ENCODE results near the gene FNIP1. TPM values are rescaled to one million over a fixed set of nuclear protein-coding genes. Genes with fewer than 3 reads are reported as not detected.
A peak's percentile ranks its signal among the peaks of the same experiment; 100 is the strongest.

The FNIP1 gene
- total RNA-seq, 1 experiment from 2014 or later: 16.4 TPM

DNA sequence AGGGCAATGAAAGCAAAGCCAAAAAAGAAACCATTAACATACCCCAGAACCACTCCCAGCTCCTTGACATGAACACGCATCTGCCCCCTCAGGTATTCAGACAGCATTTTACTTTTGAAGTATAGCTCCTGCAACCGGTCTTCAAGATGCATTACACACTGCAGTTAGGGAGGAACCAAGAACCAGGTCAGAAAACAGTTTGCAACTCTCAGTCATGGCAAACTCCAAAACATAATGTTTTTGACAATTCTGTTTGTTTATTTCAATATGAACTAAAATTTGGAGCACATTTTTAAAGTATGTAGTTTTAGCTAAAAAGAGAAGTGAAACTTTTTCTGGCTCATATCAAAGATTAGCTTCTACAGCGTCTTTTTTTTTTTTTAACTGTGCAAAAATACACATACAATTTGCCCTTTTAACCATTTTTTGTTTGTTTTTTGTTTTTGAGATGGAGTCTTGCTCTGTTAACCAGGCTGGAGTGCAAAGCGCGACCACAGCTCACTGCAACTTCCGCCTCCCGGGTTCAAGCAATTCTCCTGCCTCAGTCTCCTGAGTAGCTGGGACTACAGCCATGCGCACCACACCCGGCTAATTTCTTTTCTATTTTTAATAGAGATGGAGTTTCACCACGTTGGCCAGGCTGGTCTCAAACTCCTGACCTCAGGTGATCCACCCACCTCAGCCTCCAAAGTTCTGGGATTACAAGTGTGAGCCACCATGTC is 149.6 kb downstream of the FNIP1 start:
- ATAC-seq (no peak), DNase-seq (ENCODE audit: low read depth, low spot score) (no peak)
- Histone ChIP-seq H3K9ac (ENCODE audit: low read length) (no peak overlapping the region), H3K4me2 (ENCODE audit: low read length) (no peak overlapping the region), H3K4me1 (ENCODE audit: control insufficient read depth in 1 of 2, insufficient read depth in 2 of 2, low read length in 2 of 2) (no peaks in the 10 kb centered on the region), H4K20me1 (ENCODE audit: insufficient read depth) (no peaks in the 10 kb centered on the region), H2AFZ (ENCODE audit: low read depth, low read length, poor library complexity, severe bottlenecking) (no peak overlapping the region), H3K27me3 (ENCODE audit: insufficient read depth, low read length) (no peaks in the 10 kb centered on the region), H3K36me3 (ENCODE audit: control insufficient read depth in 1 of 2, insufficient read depth in 2 of 2, low read length in 2 of 2) (no peaks in the 10 kb centered on the region), H3K4me3 (replicated peaks in 1 of 2; ENCODE audit: low read depth in 1 of 2, low read length in 2 of 2) (no peak overlapping the region), H3K79me2 (ENCODE audit: insufficient read depth, low read length) (no peaks in the 10 kb centered on the region), H3K27ac (ENCODE audit: low read depth, low read length) (no peak overlapping the region), H3K9me3 (ENCODE audit: control insufficient read depth in 1 of 2, insufficient read depth in 1 of 2, low read depth in 1 of 2, low read length in 2 of 2) (no peaks in the 10 kb centered on the region), H3K9me2 (ENCODE audit: insufficient read depth) (no peaks in the 10 kb centered on the region)
- ChIA-PET CTCF (interaction anchor here (0.7 kb wide), 2 partner anchors 416 to 689 kb away, joined by 3 read pairs; no protein-coding TSS in a partner anchor), POLR2A (no interaction called here), RAD21 (ENCODE audit: low non-redundant PET in 1 of 2, low total read pairs in 2 of 2, uncharacterized antibody in 2 of 2, unreplicated experiment in 2 of 2) (no interaction called here)
- BruUV-seq (replicated peaks): no TSS peak
- intact Hi-C loops (cut with micrococcal nuclease): no loop called here
- TF ChIP-seq, protein P1, sequence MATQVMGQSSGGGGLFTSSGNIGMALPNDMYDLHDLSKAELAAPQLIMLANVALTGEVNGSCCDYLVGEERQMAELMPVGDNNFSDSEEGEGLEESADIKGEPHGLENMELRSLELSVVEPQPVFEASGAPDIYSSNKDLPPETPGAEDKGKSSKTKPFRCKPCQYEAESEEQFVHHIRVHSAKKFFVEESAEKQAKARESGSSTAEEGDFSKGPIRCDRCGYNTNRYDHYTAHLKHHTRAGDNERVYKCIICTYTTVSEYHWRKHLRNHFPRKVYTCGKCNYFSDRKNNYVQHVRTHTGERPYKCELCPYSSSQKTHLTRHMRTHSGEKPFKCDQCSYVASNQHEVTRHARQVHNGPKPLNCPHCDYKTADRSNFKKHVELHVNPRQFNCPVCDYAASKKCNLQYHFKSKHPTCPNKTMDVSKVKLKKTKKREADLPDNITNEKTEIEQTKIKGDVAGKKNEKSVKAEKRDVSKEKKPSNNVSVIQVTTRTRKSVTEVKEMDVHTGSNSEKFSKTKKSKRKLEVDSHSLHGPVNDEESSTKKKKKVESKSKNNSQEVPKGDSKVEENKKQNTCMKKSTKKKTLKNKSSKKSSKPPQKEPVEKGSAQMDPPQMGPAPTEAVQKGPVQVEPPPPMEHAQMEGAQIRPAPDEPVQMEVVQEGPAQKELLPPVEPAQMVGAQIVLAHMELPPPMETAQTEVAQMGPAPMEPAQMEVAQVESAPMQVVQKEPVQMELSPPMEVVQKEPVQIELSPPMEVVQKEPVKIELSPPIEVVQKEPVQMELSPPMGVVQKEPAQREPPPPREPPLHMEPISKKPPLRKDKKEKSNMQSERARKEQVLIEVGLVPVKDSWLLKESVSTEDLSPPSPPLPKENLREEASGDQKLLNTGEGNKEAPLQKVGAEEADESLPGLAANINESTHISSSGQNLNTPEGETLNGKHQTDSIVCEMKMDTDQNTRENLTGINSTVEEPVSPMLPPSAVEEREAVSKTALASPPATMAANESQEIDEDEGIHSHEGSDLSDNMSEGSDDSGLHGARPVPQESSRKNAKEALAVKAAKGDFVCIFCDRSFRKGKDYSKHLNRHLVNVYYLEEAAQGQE (IDR thresholded peaks at IDR 0.05; ENCODE audit: low read depth): no peak

DNA sequence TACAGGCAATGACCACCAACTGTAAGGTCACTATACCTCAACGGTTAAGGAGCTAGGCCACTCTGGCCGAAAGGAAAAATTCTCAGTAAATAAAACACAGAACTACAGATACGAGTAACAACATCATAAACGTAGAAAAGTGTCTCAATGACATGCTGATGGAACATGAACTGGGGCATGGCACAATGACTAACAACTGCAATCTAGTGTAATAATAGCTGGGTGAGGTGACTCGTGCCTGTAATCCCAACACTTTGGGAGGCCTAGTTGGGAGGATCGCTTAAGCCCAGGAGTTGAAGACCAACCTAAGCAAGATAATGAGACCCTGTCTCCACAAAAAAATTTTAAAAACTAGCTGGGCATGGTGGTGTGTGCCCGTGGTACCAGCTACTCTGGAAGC is 152.0 kb downstream of the FNIP1 start:
- Histone ChIP-seq H3K27me3 (ENCODE audit: insufficient read depth, low read length) (no peaks in the 10 kb centered on the region), H3K9me3 (ENCODE audit: control insufficient read depth in 1 of 2, insufficient read depth in 1 of 2, low read depth in 1 of 2, low read length in 2 of 2) (no peaks in the 10 kb centered on the region), H3K79me2 (ENCODE audit: insufficient read depth, low read length) (no peaks in the 10 kb centered on the region), H3K27ac (ENCODE audit: low read depth, low read length) (no peak overlapping the region), H2AFZ (ENCODE audit: low read depth, low read length, poor library complexity, severe bottlenecking) (no peak overlapping the region), H3K36me3 (ENCODE audit: control insufficient read depth in 1 of 2, insufficient read depth in 2 of 2, low read length in 2 of 2) (no peaks in the 10 kb centered on the region), H3K9ac (ENCODE audit: low read length) (no peak overlapping the region), H3K9me2 (ENCODE audit: insufficient read depth) (no peaks in the 10 kb centered on the region), H3K4me1 (ENCODE audit: control insufficient read depth in 1 of 2, insufficient read depth in 2 of 2, low read length in 2 of 2) (no peaks in the 10 kb centered on the region), H3K4me2 (ENCODE audit: low read length) (no peak overlapping the region), H3K4me3 (replicated peaks in 1 of 2; ENCODE audit: low read depth in 1 of 2, low read length in 2 of 2) (no peak overlapping the region), H4K20me1 (ENCODE audit: insufficient read depth) (no peaks in the 10 kb centered on the region)
- ChIA-PET POLR2A (no interaction called here), RAD21 (ENCODE audit: low non-redundant PET in 1 of 2, low total read pairs in 2 of 2, uncharacterized antibody in 2 of 2, unreplicated experiment in 2 of 2) (no interaction called here), CTCF (no interaction called here)
- ATAC-seq (no peak), DNase-seq (ENCODE audit: low read depth, low spot score) (peak; percentile 34)
- TF ChIP-seq, protein P1 (IDR thresholded peaks at IDR 0.05; ENCODE audit: low read depth): no peak
- TF ChIP-seq, protein P2, sequence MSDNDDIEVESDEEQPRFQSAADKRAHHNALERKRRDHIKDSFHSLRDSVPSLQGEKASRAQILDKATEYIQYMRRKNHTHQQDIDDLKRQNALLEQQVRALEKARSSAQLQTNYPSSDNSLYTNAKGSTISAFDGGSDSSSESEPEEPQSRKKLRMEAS (IDR thresholded peaks at IDR 0.05): 0 out of 2 replicates have a peak, but pooled peaks have one; percentile 24
- TF ChIP-seq FOSL1 (IDR thresholded peaks at IDR 0.05; ENCODE audit: low read depth): 0 out of 2 replicates have a peak, but pooled peaks have one; percentile 22
- BruUV-seq (replicated peaks): no TSS peak
- intact Hi-C loops (cut with micrococcal nuclease): no loop called here

Data from HCT116 (cell line).